NT2/D1 (cell line): ENCODE data around the gene TMEM163.

Experiments used
- YY1 ChIP-seq: IDR thresholded peaks from 2 replicates; pipeline ENCODE4 v1.6.1; 2011; ENCODE audit not compliant: insufficient read length, insufficient read depth
- ZNF274 ChIP-seq: IDR thresholded peaks from 2 replicates; pipeline ENCODE4 v1.6.1; 2011; ENCODE audit warnings: mild to moderate bottlenecking, low read depth, low read length

GRCh38 chr2:134454931-134455330 is 263.9 kb downstream of the TMEM163 start:
- TF ChIP-seq ZNF274 (no peak), YY1 (no peak)
